Central memory CD8-positive, alpha-beta T cell (primary cell): ENCODE results near the gene KRT84.

Source experiments
- ATAC-seq: fragments of 150-1000 bp; cut with Tn5 transposase; replicated peaks from 2 replicates; pipeline ENCODE4 v1.10.0; 2022; ENCODE audit warnings: mild to moderate bottlenecking, moderate FRiP score, moderate number of reproducible peaks; ENCODE audit not compliant: poor library complexity, severe bottlenecking; ENCODE audit errors: extremely low read depth
- DNase-seq, 2 donors: peaks; one replicate each; pipeline ENCODE4 v3.0.0; 2021; ENCODE audit warnings: low spot score in 2 of 2
- H3K27ac Mint-ChIP-seq: one replicate; pipeline ENCODE4 v1.8.0; 2022; ENCODE audit warnings: low read depth, mild to moderate bottlenecking, moderate library complexity, mixed read lengths
- H3K27me3 Mint-ChIP-seq: one replicate; pipeline ENCODE4 v1.8.0; 2022; ENCODE audit warnings: mixed read lengths
- H3K36me3 Mint-ChIP-seq: one replicate; pipeline ENCODE4 v1.8.0; 2022; ENCODE audit warnings: mild to moderate bottlenecking, moderate library complexity, mixed read lengths; ENCODE audit not compliant: insufficient read depth
- H3K4me1 Mint-ChIP-seq: one replicate; pipeline ENCODE4 v1.8.0; 2022; ENCODE audit warnings: mixed read lengths
- H3K4me3 Mint-ChIP-seq: one replicate; pipeline ENCODE4 v1.8.0; 2022; ENCODE audit warnings: mild to moderate bottlenecking, moderate library complexity, mixed read lengths
- H3K9me3 Mint-ChIP-seq: one replicate; pipeline ENCODE4 v1.8.0; 2022; ENCODE audit warnings: mixed read lengths

The KRT84 gene

GRCh38 chr12:52390739-52391617, 5.5 kb upstream of the KRT84 start:
- ATAC-seq: no peak
- H3K9me3 Mint-ChIP-seq: no peaks in the 10 kb centered on the region

GRCh38 chr12:52389313-52390207, 4.1 kb upstream of the KRT84 start:
- H3K4me3 Mint-ChIP-seq: no peak overlapping the region
- no peak for DNase-seq

More at GRCh38 chr12:52390739-52391617, 5.5 kb upstream of the KRT84 start:
- DNase-seq: no peak
- Mint-ChIP-seq H3K27ac (no peak overlapping the region), H3K4me3 (no peak overlapping the region), H3K36me3 (no peaks in the 10 kb centered on the region), H3K4me1 (no peaks in the 10 kb centered on the region), H3K27me3 (peaks cover 21% of the 10 kb centered on the region)

DNA sequence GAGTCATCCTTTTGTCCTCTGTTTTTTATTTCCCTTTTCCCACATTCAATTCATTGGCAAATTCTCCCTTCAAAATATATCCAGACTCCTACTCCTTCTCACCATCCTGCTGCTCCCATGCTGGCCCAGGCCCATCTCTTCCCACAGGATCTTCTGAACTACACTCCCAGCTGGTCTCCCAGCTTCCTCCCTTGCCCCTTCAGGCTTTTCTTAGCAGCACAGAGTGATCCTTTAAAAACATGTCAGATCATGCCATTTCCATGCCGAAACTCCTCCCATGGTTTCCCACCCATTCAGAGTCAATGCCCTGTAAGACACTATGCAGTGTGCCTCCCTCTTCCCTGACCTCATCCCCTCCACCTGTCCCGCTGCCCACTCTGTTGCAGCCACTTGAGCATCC, 2.4 kb upstream of the KRT84 start:
- no peak overlapping the region for H3K27ac Mint-ChIP-seq
- H3K4me1 Mint-ChIP-seq: peaks cover 5% of the 10 kb centered on the region

More at GRCh38 chr12:52389313-52390207, 4.1 kb upstream of the KRT84 start:
- Mint-ChIP-seq H3K27ac (no peak overlapping the region), H3K9me3 (no peaks in the 10 kb centered on the region), H3K36me3 (no peaks in the 10 kb centered on the region), H3K4me1 (no peaks in the 10 kb centered on the region), H3K27me3 (peaks cover 7% of the 10 kb centered on the region)
- no peak for ATAC-seq

GRCh38 chr12:52383331-52383730, 2.1 kb downstream of the KRT84 start:
- Mint-ChIP-seq H3K9me3 (no peaks in the 10 kb centered on the region), H3K27me3 (peaks cover 10% of the 10 kb centered on the region), H3K4me3 (no peak overlapping the region), H3K27ac (no peak overlapping the region), H3K36me3 (no peaks in the 10 kb centered on the region), H3K4me1 (peaks cover 9% of the 10 kb centered on the region)
- DNase-seq: no peak
- no peak for ATAC-seq

More for the DNA sequence above, 2.4 kb upstream of the KRT84 start:
- Mint-ChIP-seq H3K4me3 (no peak overlapping the region), H3K27me3 (no peaks in the 10 kb centered on the region), H3K9me3 (no peaks in the 10 kb centered on the region), H3K36me3 (no peaks in the 10 kb centered on the region)
- DNase-seq (no peak), ATAC-seq (no peak)

DNA sequence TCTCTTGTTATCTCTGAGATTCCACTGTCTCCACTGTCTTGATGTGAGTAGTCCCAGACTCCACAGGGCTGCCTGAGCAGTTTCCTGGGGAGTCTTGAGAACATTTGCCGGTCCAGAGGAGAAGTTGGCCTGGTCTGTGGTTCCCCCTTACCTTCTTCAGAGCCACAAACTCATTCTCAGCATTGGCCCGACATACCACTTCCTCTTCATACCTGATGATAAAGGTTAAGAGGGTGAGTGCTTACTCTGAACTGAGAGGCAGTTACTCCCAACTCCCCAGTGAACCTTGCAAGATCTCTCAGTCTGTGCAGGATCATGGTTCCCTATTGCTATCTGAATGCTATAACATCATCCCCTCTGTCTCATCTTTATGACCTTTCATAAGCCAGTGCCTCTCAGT, 2.6 kb downstream of the KRT84 start:
- DNase-seq (no peak), ATAC-seq (peak; percentile 64)
- Mint-ChIP-seq H3K9me3 (no peaks in the 10 kb centered on the region), H3K36me3 (no peaks in the 10 kb centered on the region), H3K4me1 (peaks cover 9% of the 10 kb centered on the region), H3K27me3 (peaks cover 11% of the 10 kb centered on the region), H3K4me3 (no peak overlapping the region), H3K27ac (no peak overlapping the region)

DNA sequence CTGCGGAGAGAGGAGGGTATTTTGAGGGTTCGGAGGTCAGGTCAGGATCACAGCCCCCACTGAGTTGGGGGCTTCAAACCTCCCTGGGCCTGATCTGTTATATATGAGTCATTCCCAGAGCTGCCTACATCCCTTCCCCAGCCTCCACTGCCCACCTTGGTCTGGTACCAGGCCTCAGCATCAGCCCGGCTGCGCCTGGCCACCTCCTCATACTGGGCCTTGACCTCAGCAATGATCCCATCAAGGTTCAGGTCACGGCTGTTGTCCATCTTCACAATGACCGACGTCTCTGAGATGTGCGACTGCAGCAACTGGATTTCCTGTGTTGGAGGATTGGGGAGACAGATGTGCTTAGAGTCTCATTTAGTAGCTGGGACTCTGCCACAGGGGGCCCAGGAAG, 4.2 kb downstream of the KRT84 start:
- Mint-ChIP-seq H3K27ac (no peak overlapping the region), H3K27me3 (peaks cover 28% of the 10 kb centered on the region), H3K4me3 (no peak overlapping the region), H3K9me3 (no peaks in the 10 kb centered on the region), H3K36me3 (no peaks in the 10 kb centered on the region), H3K4me1 (peaks cover 9% of the 10 kb centered on the region)
- DNase-seq: no peak
- no peak for ATAC-seq

GRCh38 chr12:52380271-52380694, 5.2 kb downstream of the KRT84 start:
- Mint-ChIP-seq H3K36me3 (no peaks in the 10 kb centered on the region), H3K9me3 (no peaks in the 10 kb centered on the region), H3K27me3 (peaks cover 30% of the 10 kb centered on the region), H3K4me1 (peaks cover 9% of the 10 kb centered on the region), H3K27ac (no peak overlapping the region), H3K4me3 (no peak overlapping the region)
- ATAC-seq: no peak
- DNase-seq: no peak

DNA sequence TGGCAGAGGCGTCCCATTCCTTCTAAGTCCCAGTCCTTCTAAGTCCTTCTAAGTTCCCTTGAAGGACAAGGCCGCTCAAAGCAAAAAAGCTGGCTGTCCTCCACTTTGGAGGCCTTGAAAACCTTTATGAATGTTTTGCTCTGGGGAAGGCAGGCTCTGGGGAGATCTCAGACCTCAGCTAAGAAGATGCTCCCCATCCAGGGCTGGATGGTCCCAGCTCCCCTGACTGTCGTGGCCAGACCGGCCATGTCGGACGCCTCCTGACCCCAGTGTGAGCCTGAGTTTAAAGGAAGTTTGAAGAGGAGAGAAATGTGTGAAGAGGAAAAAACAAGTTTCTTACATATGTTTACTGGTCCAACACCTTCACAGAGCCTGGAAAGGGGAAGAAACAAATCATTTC, 5.9 kb downstream of the KRT84 start:
- peaks cover 9% of the 10 kb centered on the region for H3K4me1 Mint-ChIP-seq
- H3K9me3 Mint-ChIP-seq: no peaks in the 10 kb centered on the region
- H3K36me3 Mint-ChIP-seq: no peaks in the 10 kb centered on the region
- ATAC-seq (no peak), DNase-seq (no peak)
- no peak overlapping the region for H3K27ac Mint-ChIP-seq
- no peak overlapping the region for H3K4me3 Mint-ChIP-seq
- peaks cover 30% of the 10 kb centered on the region for H3K27me3 Mint-ChIP-seq

- no peak for DNase-seq
- H3K36me3 Mint-ChIP-seq: no peaks in the 10 kb centered on the region
- H3K27me3 Mint-ChIP-seq: peaks cover 30% of the 10 kb centered on the region
- ATAC-seq: no peak
- H3K4me3 Mint-ChIP-seq: no peak overlapping the region
- peaks cover 7% of the 10 kb centered on the region for H3K4me1 Mint-ChIP-seq
- no peaks in the 10 kb centered on the region for H3K9me3 Mint-ChIP-seq
- H3K27ac Mint-ChIP-seq: no peak overlapping the region
Measured at GRCh38 chr12:52378091-52378490, 7.4 kb downstream of the KRT84 start.

GRCh38 chr12:52377266-52377665, 8.2 kb downstream of the KRT84 start:
- no peak overlapping the region for H3K4me3 Mint-ChIP-seq
- H3K27ac Mint-ChIP-seq: peak overlapping the region; percentile 62
- H3K9me3 Mint-ChIP-seq: no peaks in the 10 kb centered on the region
- peaks cover 30% of the 10 kb centered on the region for H3K27me3 Mint-ChIP-seq
- H3K4me1 Mint-ChIP-seq: no peaks in the 10 kb centered on the region
- DNase-seq (no peak), ATAC-seq (no peak)
- no peaks in the 10 kb centered on the region for H3K36me3 Mint-ChIP-seq

- DNase-seq (peak in 1 of 2 donors; percentile 36), ATAC-seq (no peak)
- H3K27ac Mint-ChIP-seq: no peak overlapping the region
Measured at GRCh38 chr12:52372216-52373154, 13.0 kb downstream of the KRT84 start.

DNA sequence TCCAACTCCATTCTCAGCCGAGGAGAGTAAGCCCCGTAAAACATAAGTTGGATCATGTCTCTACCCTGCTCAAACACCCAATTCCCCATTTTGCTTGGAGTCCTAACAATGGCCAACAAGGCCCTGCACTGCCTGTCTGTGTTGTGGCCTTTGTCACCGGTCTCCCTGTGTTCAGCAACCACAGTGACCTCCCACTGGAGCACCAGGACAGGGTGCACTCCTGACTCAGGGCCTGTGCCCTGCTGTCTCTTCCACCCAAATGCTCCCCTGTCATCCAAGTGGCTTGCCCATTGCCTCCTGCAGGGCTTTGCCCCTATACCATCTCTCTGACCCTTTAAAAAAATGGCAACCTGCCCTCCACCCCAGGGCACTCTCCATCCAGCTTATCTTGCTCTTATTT, 13.7 kb downstream of the KRT84 start:
- Mint-ChIP-seq H3K27me3 (peaks cover 33% of the 10 kb centered on the region), H3K9me3 (no peaks in the 10 kb centered on the region), H3K27ac (no peak overlapping the region), H3K4me1 (no peaks in the 10 kb centered on the region), H3K36me3 (no peaks in the 10 kb centered on the region), H3K4me3 (no peak overlapping the region)
- DNase-seq (no peak), ATAC-seq (no peak)

More at GRCh38 chr12:52372216-52373154, 13.0 kb downstream of the KRT84 start:
- no peaks in the 10 kb centered on the region for H3K9me3 Mint-ChIP-seq
- no peaks in the 10 kb centered on the region for H3K36me3 Mint-ChIP-seq
- H3K4me3 Mint-ChIP-seq: no peak overlapping the region
- peaks cover 40% of the 10 kb centered on the region for H3K27me3 Mint-ChIP-seq
- H3K4me1 Mint-ChIP-seq: no peaks in the 10 kb centered on the region
